NCI-H2029 (cell line): ENCODE measurements around the gene OR10P1.

Experiments used
- DNase-seq: peaks from one replicate; lab custom pipeline; 2025; lab: John Stamatoyannopoulos, UW

The OR10P1 gene

GRCh38 chr12:55651299-55651683 is 14.6 kb downstream of the OR10P1 start:
- DNase-seq = no peak

DNA sequence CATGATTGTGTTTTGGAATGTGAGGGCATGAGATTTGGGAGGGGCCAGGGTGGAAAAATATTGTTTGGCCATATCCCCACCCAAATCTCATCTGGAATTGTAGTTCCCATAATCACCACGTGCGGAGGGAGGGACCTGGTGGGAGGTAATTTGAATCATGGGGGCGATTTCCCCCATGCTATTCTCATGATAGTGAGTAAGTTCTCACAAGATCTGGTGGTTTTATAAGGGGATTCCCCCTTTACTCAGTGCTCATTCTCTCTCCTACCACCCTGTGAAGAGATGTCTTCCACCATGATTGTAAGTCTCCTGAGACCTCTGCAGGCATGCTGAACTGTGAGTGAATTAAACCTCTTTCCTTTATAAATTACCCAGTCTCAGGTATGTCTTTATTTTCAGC is 15.7 kb downstream of the OR10P1 start:
- DNase-seq = no peak

GRCh38 chr12:55653031-55653430 is 16.3 kb downstream of the OR10P1 start:
- DNase-seq = no peak

- no peak for DNase-seq
These were observed 18.0 kb downstream of the OR10P1 start for GRCh38 chr12:55654511-55655214.

GRCh38 chr12:55657212-55657611 is 20.5 kb downstream of the OR10P1 start:
- no peak for DNase-seq

DNA sequence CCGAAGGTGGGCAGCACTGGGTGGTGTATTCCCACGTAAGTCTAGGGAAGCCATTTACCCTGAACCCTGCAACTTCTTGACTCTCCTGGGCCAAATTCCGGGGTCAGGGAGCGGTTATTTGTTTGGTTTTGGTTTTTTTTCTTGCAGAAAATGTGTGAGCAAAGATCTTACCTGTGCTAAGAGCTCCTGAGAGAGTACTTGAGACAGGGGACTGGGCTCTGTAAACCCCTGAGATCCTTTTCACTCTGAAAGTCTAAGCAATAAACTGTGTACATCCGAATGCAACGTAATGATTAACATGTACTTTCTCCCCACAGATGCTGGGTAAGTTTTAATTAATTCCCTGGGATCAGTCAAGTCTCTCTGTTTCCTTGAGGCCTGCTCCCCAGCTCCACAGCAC is 21.5 kb downstream of the OR10P1 start:
- DNase-seq = no peak

GRCh38 chr12:55658635-55659391 is 22.1 kb downstream of the OR10P1 start:
- DNase-seq = no peak

- no peak for DNase-seq
These were observed 23.0 kb downstream of the OR10P1 start for GRCh38 chr12:55659486-55660385.

GRCh38 chr12:55663391-55663790 is 26.7 kb downstream of the OR10P1 start:
- DNase-seq = no peak

DNA sequence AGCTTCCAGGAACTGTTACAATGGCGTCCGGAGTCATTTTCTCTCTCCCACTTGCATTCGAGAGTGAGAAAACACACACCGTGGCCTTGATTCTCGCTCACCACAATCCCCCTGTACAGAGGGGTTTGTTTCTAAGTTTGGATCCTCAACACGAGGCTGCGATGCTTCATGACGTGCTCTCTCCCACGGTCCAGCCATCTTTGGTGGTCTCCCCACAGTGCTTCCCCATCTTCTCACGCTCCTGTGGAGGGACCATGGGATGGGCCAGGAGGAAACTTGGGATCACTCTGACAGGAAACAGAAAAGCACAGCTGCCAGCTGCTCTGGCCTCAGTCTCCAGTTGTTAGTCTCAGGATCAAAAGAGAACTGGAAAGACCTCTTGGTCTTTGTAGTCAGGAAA is 28.1 kb downstream of the OR10P1 start:
- no peak for DNase-seq

- DNase-seq = no peak
These were observed 29.8 kb downstream of the OR10P1 start for GRCh38 chr12:55666508-55666907.

- no peak for DNase-seq
These were observed 33.6 kb downstream of the OR10P1 start for GRCh38 chr12:55670276-55670675.

DNA sequence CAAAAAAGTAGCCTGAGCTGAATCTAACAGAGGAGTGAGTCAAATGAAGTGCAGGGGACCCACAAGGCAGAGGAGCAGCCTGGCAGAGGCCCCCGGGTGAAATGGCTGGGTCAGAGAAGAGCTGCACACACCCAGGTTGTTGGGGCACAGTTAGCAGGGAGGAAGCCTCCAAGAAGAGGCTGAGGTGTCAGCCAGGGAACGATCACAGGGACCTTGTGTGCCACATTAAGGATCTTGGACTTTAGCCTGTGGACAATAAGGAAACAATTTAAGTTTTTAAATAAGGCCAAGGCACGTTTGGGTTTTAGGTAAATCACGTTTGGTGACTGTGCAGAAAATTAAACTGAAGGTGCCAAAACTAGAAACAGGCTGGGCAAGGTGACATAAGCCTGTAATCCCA is 35.1 kb downstream of the OR10P1 start:
- DNase-seq = no peak

DNA sequence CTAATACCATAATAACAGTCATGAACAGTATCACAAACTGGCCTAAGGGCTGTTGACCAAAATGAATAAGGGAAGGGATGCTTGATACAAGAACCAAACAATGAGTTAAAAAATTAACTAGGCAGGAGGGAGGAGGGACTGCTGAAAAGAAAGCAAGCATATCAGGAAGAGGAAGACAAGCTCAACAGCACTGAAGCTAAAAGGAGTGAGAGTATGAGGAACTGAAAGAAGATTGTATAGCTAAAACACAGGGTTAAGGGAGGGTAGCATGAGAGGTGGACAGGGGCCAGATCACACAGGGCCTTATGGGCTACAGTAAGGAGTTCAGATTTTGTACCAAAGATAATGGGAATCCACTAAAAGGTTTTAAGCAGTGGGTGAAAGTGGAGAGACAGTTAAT is 36.9 kb downstream of the OR10P1 start:
- DNase-seq = no peak

DNA sequence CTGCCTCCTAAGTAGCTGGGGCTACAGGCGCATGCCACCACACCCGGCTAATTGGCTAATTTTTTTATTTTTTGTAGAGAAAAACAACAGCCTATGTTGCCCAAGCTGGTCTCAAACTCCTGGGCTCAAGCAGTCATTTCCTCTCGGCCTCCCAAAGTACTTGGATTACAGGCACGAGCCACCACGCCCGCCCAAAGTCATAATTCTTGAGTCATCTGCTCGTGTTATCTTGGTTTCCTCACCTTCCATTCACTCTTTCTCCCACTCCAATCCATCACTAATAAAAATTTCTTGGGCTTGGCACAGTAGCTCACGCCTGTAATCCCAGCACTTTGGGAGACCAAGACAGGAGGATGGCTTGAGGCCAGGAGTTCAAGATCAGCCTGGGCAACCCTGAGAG is 39.0 kb downstream of the OR10P1 start:
- no peak for DNase-seq

DNA sequence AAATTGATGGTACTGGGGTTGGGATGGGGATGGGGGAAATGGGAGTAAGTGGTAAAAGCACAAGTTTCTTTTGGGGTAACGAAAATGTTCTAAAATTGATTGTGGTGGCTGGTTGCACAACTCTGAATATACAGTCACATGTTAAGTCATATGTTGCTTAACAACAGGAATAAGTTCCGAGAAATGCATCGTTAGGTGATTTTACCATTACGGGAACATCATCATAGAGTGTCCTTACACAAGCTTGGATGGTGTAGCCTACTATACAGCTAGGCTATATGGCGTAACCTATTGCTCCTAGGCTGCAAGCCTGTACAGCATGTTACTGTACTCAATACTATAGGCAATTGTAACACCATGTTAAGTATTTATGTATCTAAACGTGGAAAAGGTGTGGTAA is 40.0 kb downstream of the OR10P1 start:
- no peak for DNase-seq

DNA sequence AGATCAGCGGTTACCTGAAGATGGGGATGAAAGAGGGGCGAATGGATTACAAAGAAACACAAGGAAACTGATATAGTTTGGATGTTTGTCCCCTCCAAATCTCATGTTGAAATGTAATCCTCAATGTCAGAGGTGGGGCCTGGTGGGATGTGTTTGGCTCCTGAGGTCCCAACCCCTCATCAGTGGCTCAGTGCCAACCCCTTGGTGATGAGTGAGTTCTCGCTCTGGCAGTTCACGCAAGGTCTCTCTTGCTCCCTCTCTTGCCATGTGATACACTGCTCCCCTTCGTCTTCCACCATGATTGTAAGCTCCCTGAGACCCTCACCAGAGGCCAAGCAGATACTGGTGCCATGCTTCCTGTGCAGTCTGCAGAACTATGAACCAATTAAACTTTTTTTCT is 43.0 kb downstream of the OR10P1 start:
- DNase-seq = no peak

- no peak for DNase-seq
These were observed 44.7 kb downstream of the OR10P1 start for GRCh38 chr12:55681142-55682077.

- DNase-seq = no peak
These were observed 45.5 kb downstream of the OR10P1 start for GRCh38 chr12:55682087-55682796.

- DNase-seq = no peak
These were observed 47.0 kb downstream of the OR10P1 start for GRCh38 chr12:55683676-55684075.
